Stimulated activated naive B cell treated with anti-CD40 and anti-IgM and Interleukin-4, amounts not matched to agents 10 μg/mL and 1 μg/mL and 100 μg/mL, for 72 hours (primary cell): ENCODE measurements around the gene CD83.

Experiments used
- ATAC-seq, 2 donors: fragments of 150-1000 bp; cut with Tn5 transposase; replicated peaks; 2 replicates each; pipeline ENCODE4 v1.10.0; 2021; ENCODE audit warnings: moderate library complexity in 1 of 2
- DNase-seq: peaks from one replicate; pipeline ENCODE4 v3.0.0; 2021
- H3K27ac Mint-ChIP-seq: one replicate; pipeline ENCODE4 v1.8.0; 2022; ENCODE audit warnings: mild to moderate bottlenecking, mixed read lengths
- H3K27me3 Mint-ChIP-seq, 2 donors: one replicate each; pipeline ENCODE4 v1.8.0; 2022; ENCODE audit warnings: mixed read lengths in 2 of 2
- H3K36me3 Mint-ChIP-seq, 2 donors: one replicate each; pipeline ENCODE4 v1.8.0; 2022; ENCODE audit warnings: mixed read lengths in 2 of 2, mild to moderate bottlenecking in 1 of 2
- H3K4me1 Mint-ChIP-seq, 2 donors: one replicate each; pipeline ENCODE4 v1.8.0; 2022; ENCODE audit warnings: mixed read lengths in 2 of 2, mild to moderate bottlenecking in 1 of 2
- H3K4me3 Mint-ChIP-seq, 2 donors: one replicate each; pipeline ENCODE4 v1.8.0; 2022; ENCODE audit warnings: mild to moderate bottlenecking in 2 of 2, mixed read lengths in 2 of 2, moderate library complexity in 1 of 2
- H3K9me3 Mint-ChIP-seq, 2 donors: one replicate each; pipeline ENCODE4 v1.8.0; 2022; ENCODE audit warnings: mixed read lengths in 2 of 2, mild to moderate bottlenecking in 1 of 2

The CD83 gene

GRCh38 chr6:14123386-14124111, 6.0 kb downstream of the CD83 start:
- H3K36me3 Mint-ChIP-seq: peaks cover 91 to 96% of the 10 kb centered on the region in 2 donors
- peak; percentile 8 to 17 for ATAC-seq
- peak overlapping the region; percentile 100 for H3K27ac Mint-ChIP-seq

DNA sequence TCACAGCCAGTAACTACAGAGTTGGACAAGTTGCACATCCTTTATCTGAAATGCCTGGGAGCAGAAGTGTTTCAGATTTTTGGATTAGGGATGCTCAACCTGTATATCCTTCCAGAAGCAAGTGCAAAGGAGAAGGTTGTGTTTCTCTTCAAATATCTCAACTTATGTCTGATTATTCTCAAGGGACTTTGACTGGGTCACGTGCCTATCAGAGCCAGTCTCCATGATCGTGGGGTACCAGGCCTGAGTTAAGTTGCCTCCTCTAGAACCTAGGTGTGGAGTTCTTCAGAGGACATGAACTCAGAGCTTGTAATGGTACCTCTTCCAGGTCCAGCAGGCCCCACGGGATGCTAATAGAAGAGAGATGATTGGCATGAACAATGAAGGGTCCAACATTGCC, 7.8 kb downstream of the CD83 start:
- Mint-ChIP-seq H3K9me3 (peaks cover 0 to 1% of the 10 kb centered on the region in 2 donors), H3K27ac (peak overlapping the region; percentile 100), H3K4me1 (peaks cover 53 to 92% of the 10 kb centered on the region in 2 donors), H3K36me3 (peaks cover 92 to 97% of the 10 kb centered on the region in 2 donors), H3K27me3 (peaks cover 0 to 6% of the 10 kb centered on the region in 2 donors), H3K4me3 (peak overlapping the region; percentile 98 to 99)
- ATAC-seq (no peak), DNase-seq (no peak)

More at GRCh38 chr6:14123386-14124111, 6.0 kb downstream of the CD83 start:
- DNase-seq: no peak
- H3K9me3 Mint-ChIP-seq: no peaks in the 10 kb centered on the region
- peaks cover 38 to 76% of the 10 kb centered on the region in 2 donors for H3K4me1 Mint-ChIP-seq
- peaks cover 0 to 7% of the 10 kb centered on the region in 2 donors for H3K27me3 Mint-ChIP-seq
- H3K4me3 Mint-ChIP-seq: peak overlapping the region; percentile 98 to 99

- peak overlapping the region; percentile 100 for H3K27ac Mint-ChIP-seq
- H3K4me3 Mint-ChIP-seq: peak overlapping the region; percentile 98 to 99
- peaks cover 0 to 1% of the 10 kb centered on the region in 2 donors for H3K9me3 Mint-ChIP-seq
- H3K27me3 Mint-ChIP-seq: peaks cover 0 to 12% of the 10 kb centered on the region in 2 donors
- DNase-seq: no peak
- peaks cover 55 to 95% of the 10 kb centered on the region in 2 donors for H3K4me1 Mint-ChIP-seq
- no peak for ATAC-seq
- H3K36me3 Mint-ChIP-seq: peaks cover 92 to 97% of the 10 kb centered on the region in 2 donors
These were observed 8.6 kb downstream of the CD83 start for GRCh38 chr6:14126191-14126590.

GRCh38 chr6:14127611-14128010, 10.0 kb downstream of the CD83 start:
- peaks cover 93 to 97% of the 10 kb centered on the region in 2 donors for H3K36me3 Mint-ChIP-seq
- H3K4me1 Mint-ChIP-seq: peaks cover 56 to 96% of the 10 kb centered on the region in 2 donors
- peaks cover 0 to 1% of the 10 kb centered on the region in 2 donors for H3K9me3 Mint-ChIP-seq
- H3K27me3 Mint-ChIP-seq: peaks cover under 1 to 8% of the 10 kb centered on the region in 2 donors
- DNase-seq: no peak
- peak overlapping the region; percentile 80 to 85 for H3K4me3 Mint-ChIP-seq
- no peak for ATAC-seq
- H3K27ac Mint-ChIP-seq: peak overlapping the region; percentile 97

- H3K4me1 Mint-ChIP-seq: peaks cover 58 to 96% of the 10 kb centered on the region in 2 donors
- H3K27ac Mint-ChIP-seq: peak overlapping the region; percentile 97
- peak overlapping the region; percentile 80 to 85 for H3K4me3 Mint-ChIP-seq
- peaks cover 4 to 8% of the 10 kb centered on the region in 2 donors for H3K27me3 Mint-ChIP-seq
- no peak for DNase-seq
- ATAC-seq: no peak
- H3K36me3 Mint-ChIP-seq: peaks cover 93 to 97% of the 10 kb centered on the region in 2 donors
- peaks cover 0 to 1% of the 10 kb centered on the region in 2 donors for H3K9me3 Mint-ChIP-seq
These were observed 10.4 kb downstream of the CD83 start for GRCh38 chr6:14128012-14128411.

- Mint-ChIP-seq H3K36me3 (peaks cover 93 to 97% of the 10 kb centered on the region in 2 donors), H3K27ac (peak overlapping the region; percentile 97), H3K9me3 (peaks cover 0 to 1% of the 10 kb centered on the region in 2 donors), H3K4me3 (peak overlapping the region; percentile 80 to 85), H3K27me3 (peaks cover 6 to 8% of the 10 kb centered on the region in 2 donors), H3K4me1 (peaks cover 57 to 96% of the 10 kb centered on the region in 2 donors)
- DNase-seq (no peak), ATAC-seq (no peak)
These were observed 11.2 kb downstream of the CD83 start for GRCh38 chr6:14128746-14129145.

GRCh38 chr6:14129575-14129974, 12.0 kb downstream of the CD83 start:
- no peak for ATAC-seq
- Mint-ChIP-seq H3K36me3 (peaks cover 94 to 97% of the 10 kb centered on the region in 2 donors), H3K27ac (peak overlapping the region; percentile 97), H3K27me3 (peaks cover 6 to 8% of the 10 kb centered on the region in 2 donors), H3K4me3 (peak overlapping the region; percentile 72 to 80), H3K4me1 (peaks cover 63 to 96% of the 10 kb centered on the region in 2 donors), H3K9me3 (peaks cover 0 to 1% of the 10 kb centered on the region in 2 donors)
- DNase-seq: no peak

DNA sequence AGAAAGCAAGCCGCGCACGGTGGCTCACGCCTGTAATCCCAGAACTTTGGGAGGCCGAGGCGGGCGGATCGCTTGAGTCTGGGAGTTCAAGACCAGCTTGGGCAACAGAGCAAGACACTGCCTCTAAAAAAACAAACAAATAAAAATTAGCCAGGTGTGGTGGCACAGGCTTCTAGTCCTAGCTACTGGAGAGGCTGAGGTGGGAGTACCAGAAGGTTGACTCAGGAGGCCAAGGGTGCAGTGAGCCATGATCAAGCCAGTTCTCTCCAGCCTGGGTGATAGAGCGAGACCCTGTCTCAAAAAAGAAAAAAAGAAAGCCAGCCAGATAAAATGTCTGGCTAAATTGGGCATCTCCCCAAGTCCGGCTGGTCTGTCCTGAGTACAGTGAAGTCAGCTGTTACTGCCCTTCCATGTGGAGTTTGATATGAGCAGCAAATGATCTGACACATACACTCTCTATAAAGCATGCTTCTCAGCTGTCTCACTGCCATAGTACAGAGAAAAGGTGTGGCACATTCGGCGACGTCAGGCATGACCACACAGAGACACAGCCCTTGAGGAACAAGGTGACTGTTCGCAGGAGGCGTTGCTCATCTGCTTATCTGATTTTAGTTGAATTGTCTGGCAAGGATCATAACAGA, 13.0 kb downstream of the CD83 start:
- peak overlapping the region; percentile 57 to 72 for H3K4me3 Mint-ChIP-seq
- ATAC-seq: peak; percentile 29 to 38

DNA sequence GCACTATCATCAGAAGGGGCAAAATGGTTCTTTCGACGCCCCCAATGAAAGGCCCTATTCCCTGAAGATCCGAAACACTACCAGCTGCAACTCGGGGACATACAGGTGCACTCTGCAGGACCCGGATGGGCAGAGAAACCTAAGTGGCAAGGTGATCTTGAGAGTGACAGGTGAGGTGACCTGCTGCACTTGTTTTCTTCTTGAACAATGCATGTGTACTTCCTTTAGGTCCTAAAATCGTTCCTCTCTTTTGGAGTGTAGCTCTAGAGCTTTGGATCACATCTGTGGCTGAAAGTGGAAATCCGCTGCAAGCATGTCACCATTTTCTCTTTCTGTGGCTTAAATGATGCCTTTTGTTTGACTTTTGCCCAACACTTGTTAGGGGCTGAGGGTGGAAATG, 14.0 kb downstream of the CD83 start:
- DNase-seq: no peak
- Mint-ChIP-seq H3K27ac (peak overlapping the region; percentile 97), H3K4me3 (peak overlapping the region; percentile 57 to 81), H3K9me3 (peaks cover 0 to 1% of the 10 kb centered on the region in 2 donors), H3K27me3 (peaks cover 6 to 8% of the 10 kb centered on the region in 2 donors), H3K36me3 (peaks cover 88 to 95% of the 10 kb centered on the region in 2 donors), H3K4me1 (peaks cover 55 to 83% of the 10 kb centered on the region in 2 donors)
- no peak for ATAC-seq

More for the DNA sequence above, 13.0 kb downstream of the CD83 start:
- peak; percentile 33 for DNase-seq
- H3K4me1 Mint-ChIP-seq: peaks cover 59 to 92% of the 10 kb centered on the region in 2 donors
- peaks cover 94 to 97% of the 10 kb centered on the region in 2 donors for H3K36me3 Mint-ChIP-seq
- peaks cover 6 to 8% of the 10 kb centered on the region in 2 donors for H3K27me3 Mint-ChIP-seq
- peaks cover 0 to 1% of the 10 kb centered on the region in 2 donors for H3K9me3 Mint-ChIP-seq
- H3K27ac Mint-ChIP-seq: peak overlapping the region; percentile 97

- peak overlapping the region; percentile 67 to 81 for H3K4me3 Mint-ChIP-seq
- H3K9me3 Mint-ChIP-seq: peaks cover 0 to 1% of the 10 kb centered on the region in 2 donors
- no peak for DNase-seq
- no peak for ATAC-seq
- H3K27me3 Mint-ChIP-seq: peaks cover 6 to 8% of the 10 kb centered on the region in 2 donors
- H3K36me3 Mint-ChIP-seq: peaks cover 86 to 94% of the 10 kb centered on the region in 2 donors
- peaks cover 59 to 77% of the 10 kb centered on the region in 2 donors for H3K4me1 Mint-ChIP-seq
- H3K27ac Mint-ChIP-seq: peak overlapping the region; percentile 97
These were observed 14.8 kb downstream of the CD83 start for GRCh38 chr6:14132244-14132920.

- peak overlapping the region; percentile 67 to 81 for H3K4me3 Mint-ChIP-seq
- no peak for DNase-seq
- peak overlapping the region; percentile 97 for H3K27ac Mint-ChIP-seq
- peaks cover 83 to 91% of the 10 kb centered on the region in 2 donors for H3K36me3 Mint-ChIP-seq
- no peak for ATAC-seq
- peaks cover 0 to 2% of the 10 kb centered on the region in 2 donors for H3K9me3 Mint-ChIP-seq
- peaks cover 6 to 8% of the 10 kb centered on the region in 2 donors for H3K27me3 Mint-ChIP-seq
- H3K4me1 Mint-ChIP-seq: peaks cover 60 to 76% of the 10 kb centered on the region in 2 donors
These were observed 15.3 kb downstream of the CD83 start for GRCh38 chr6:14132921-14133275.

DNA sequence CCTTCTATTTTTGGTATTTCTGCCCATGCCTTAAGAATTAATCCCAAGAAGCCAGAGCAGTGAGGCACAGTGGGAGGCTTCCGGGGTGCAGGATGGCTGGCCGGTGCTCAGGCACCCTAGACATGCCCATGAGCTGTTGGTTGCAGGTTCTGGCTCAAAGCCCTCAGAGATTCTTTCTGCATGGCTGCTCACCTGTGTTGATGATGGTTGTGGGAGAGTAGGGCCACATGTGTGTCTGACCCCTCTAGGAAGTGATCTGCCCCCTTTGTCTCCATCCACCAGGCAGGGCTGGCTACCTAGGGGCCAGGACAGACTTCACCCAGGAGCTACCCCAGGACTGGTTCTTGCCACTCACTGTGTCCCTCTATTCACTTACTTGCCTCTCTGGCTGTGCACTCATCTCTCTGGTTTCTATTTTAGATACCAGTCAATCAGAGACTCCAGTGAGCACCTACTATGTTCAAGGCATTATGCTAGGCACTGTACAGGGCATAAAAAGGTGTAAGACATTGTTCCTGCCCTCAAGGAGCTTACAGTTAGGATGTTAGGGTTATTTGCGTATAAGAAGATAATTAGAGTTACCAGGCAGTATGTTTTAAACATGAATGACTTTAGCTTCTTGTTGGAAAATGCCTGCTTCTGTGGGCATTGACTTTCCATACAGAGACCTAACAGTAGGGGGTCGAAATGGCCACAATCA, 16.8 kb downstream of the CD83 start:
- peaks cover 53 to 71% of the 10 kb centered on the region in 2 donors for H3K4me1 Mint-ChIP-seq
- H3K27ac Mint-ChIP-seq: peak overlapping the region; percentile 97
- peaks cover 6 to 8% of the 10 kb centered on the region in 2 donors for H3K27me3 Mint-ChIP-seq
- H3K4me3 Mint-ChIP-seq: peak overlapping the region; percentile 67 to 81
- H3K36me3 Mint-ChIP-seq: peaks cover 75 to 84% of the 10 kb centered on the region in 2 donors
- ATAC-seq (no peak), DNase-seq (no peak)
- peaks cover 0 to 2% of the 10 kb centered on the region in 2 donors for H3K9me3 Mint-ChIP-seq

GRCh38 chr6:14135893-14136539, 18.4 kb downstream of the CD83 start:
- Mint-ChIP-seq H3K27me3 (peaks cover 3 to 6% of the 10 kb centered on the region in 2 donors), H3K9me3 (peaks cover 0 to 3% of the 10 kb centered on the region in 2 donors), H3K4me3 (peak overlapping the region; percentile 50 to 58), H3K4me1 (peaks cover 45 to 58% of the 10 kb centered on the region in 2 donors), H3K36me3 (peaks cover 65 to 76% of the 10 kb centered on the region in 2 donors), H3K27ac (peak overlapping the region; percentile 97)
- ATAC-seq: no peak
- DNase-seq: no peak
